Heart left ventricle (tissue), 16 donors: Measurements from ENCODE around the gene CHCHD3. TPM values are rescaled to one million over a fixed set of nuclear protein-coding genes. Genes with fewer than 3 reads are reported as not detected.
A peak's percentile ranks its signal among the peaks of the same experiment; 100 is the strongest.

ENCODE experiments used
- ATAC-seq, 4 donors: fragments of 200-7000 bp; cut with Tn5 transposase; one replicate each; pipeline ENCODE4 v1.9.1; 2020 to 2022; ENCODE audit warnings: moderate library complexity in 4 of 4, mild to moderate bottlenecking in 3 of 4, moderate number of reproducible peaks in 1 of 4
- DNase-seq, 5 donors: peaks; one replicate each; pipeline ENCODE4 v3.0.0-alpha.2; 2020
- H3K27ac ChIP-seq, 12 donors: fragments of 200-600 bp; sonication (generic) in 4 of 12; one replicate each; pipeline versions ENCODE4 v1.5.0 to v1.8.0; 2016 to 2022; ENCODE audit warnings: mild to moderate bottlenecking in 2 of 12
- H3K27me3 ChIP-seq, 9 donors: fragments of 200-600 bp; sonication (generic) in 2 of 9; one replicate each; pipeline versions ENCODE4 v1.5.1 to v1.8.0; 2016 to 2022; ENCODE audit warnings: mild to moderate bottlenecking in 3 of 9
- H3K36me3 ChIP-seq, 9 donors: fragments of 200-600 bp; sonication (generic) in 2 of 9; one replicate each; pipeline versions ENCODE4 v1.5.0 to v1.8.0; 2018 to 2022; ENCODE audit warnings: mild to moderate bottlenecking in 2 of 9
- H3K4me1 ChIP-seq, 12 donors: fragments of 200-600 bp; sonication (generic) in 4 of 12; one replicate each; pipeline versions ENCODE4 v1.5.0 to v1.8.0; 2016 to 2022; ENCODE audit warnings: mild to moderate bottlenecking in 3 of 12
- H3K4me3 ChIP-seq, 12 donors: fragments of 200-600 bp; sonication (generic) in 4 of 12; one replicate each; pipeline versions ENCODE4 v1.5.0 to v1.8.0; 2017 to 2022; ENCODE audit warnings: mild to moderate bottlenecking in 9 of 12, moderate library complexity in 4 of 12
- H3K9me3 ChIP-seq, 12 donors: fragments of 200-600 bp; sonication (generic) in 4 of 12; one replicate each; pipeline versions ENCODE4 v1.5.0 to v1.8.0; 2016 to 2022; ENCODE audit warnings: mild to moderate bottlenecking in 1 of 12
- POLR2A ChIP-seq, 2 donors: fragments of 450-650 bp; IDR thresholded peaks; one replicate each; pipeline ENCODE4 v1.6.1; 2017; ENCODE audit warnings: antibody characterized with exemption in 2 of 2, mild to moderate bottlenecking in 2 of 2, moderate library complexity in 2 of 2
- WGBS, 4 donors: extraction: QIAGEN DNeasy Blood & Tissue Kit in 2 of 4; methylation state at CpG; one replicate each; pipeline versions ENCODE4 v1.1.5 to v1.1.7; 2013 to 2018; 5-methylcytosine and 5-hydroxymethylcytosine counted together
- intact Hi-C, 10 donors: fragments of 100-400 bp; cut with DNase I; formaldehyde crosslinking; loops; one replicate each; pipeline versions ENCODE4 v1.11.1 to v1.14.2; 2022
- polyA plus RNA-seq, 2 donors: library from polyadenylated mRNA; stranded (reverse); fragments of 200-250 nt; gene quantifications; one replicate each; pipeline ENCODE4 v1.2.3, GENCODE V29; 2013
- total RNA-seq, 9 donors: library from RNA; depleted of rRNA in 2 of 9; stranded (reverse); fragments of >200 nt in 2 of 9; fragmentation: NEBNext Ultra II Directional in 3 of 9; extraction: Animal tissue kit (Norgen Biotek cat#: 25700) in 3 of 9; gene quantifications; one replicate each; pipeline versions ENCODE4 v1.1.0 to v1.2.4, GENCODE V29; 2016 to 2023
- TF ChIP-seq, protein P1 (sequence below), 12 donors: fragments of 200-600 bp; sonication (generic) in 4 of 12; IDR thresholded peaks; one replicate each; pipeline versions ENCODE4 v1.5.0 to v1.8.0; 2018 to 2022; ENCODE audit warnings: antibody characterized with exemption in 12 of 12, mild to moderate bottlenecking in 5 of 12
- donor health status: ischemic (EF 13 %, LVEDD 7.1; RV severe dilation, severe dysfunction).
- donor health status: healthy with polysubstance abuse.
- donor health status: DM: no; HTN: yes; CAD: no.
- donor health status: DM: no; HTN: no; CAD: no.
- donor health status: ischemic (EF 25% LVEDD 6.9; RV normal size, moderate dysfunction).
- donor health status: ischemic (EF 25% LVEDD 5.7; RV mildly dilated, moderate dysfunction).
- donor health status: healthy.
- donor health status: DM: yes; HTN: yes; CAD: no.
- donor health status: ischemic (EF 35%, LVEDD 5.7; RV mildly dilated, moderate dysfunction).
- donor health status: nonischemic (EF 11% LVEDD 7.7; RV severe dilation, severe dysfunction).
- donor health status: DM: yes; HTN: yes; CAD: no.
- donor health status: PGD.
- donor health status: ischemic (EF 29% LVEDD 5.4; RV normal size, mild dysfunction).
- donor health status: nonischemic (EF 23%, LVEDD 6.1; RV moderate dilation, normal function).

The CHCHD3 gene
- total and polyA plus RNA-seq, 11 donors: 92.9 to 197 (median 176) TPM

DNA sequence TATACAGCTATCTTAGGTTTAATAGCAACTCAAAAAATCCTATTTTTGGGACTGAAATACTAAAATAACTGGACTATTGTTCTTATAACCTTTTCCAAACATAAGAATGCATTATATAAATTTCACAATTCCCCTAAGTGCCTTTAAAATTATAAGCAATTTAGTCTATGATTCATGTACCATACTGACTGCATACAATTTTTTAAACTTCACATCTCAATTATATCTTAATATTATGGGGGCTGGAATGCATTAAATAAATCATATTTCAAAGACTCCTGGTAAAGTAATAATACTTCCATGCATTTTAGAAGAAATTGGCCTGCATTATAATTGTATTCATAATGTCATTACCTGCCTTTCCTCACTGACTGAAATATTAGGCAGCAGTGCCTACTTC, 144.6 kb downstream of the CHCHD3 start:
- intact Hi-C loops: no loop called here
- DNase-seq (no peak), ATAC-seq (no peak)
- Histone ChIP-seq H3K27ac (no peak overlapping the region), H3K4me1 (peaks cover 0 to 12% (median 0%) of the 10 kb centered on the region in 12 donors), H3K27me3 (no peaks in the 10 kb centered on the region), H3K9me3 (peaks cover 0 to 10% (median 2%) of the 10 kb centered on the region in 12 donors), H3K36me3 (no peaks in the 10 kb centered on the region), H3K4me3 (no peak overlapping the region)
- no peak for TF ChIP-seq POLR2A (IDR thresholded peaks at IDR 0.05)
- TF ChIP-seq, protein P1, sequence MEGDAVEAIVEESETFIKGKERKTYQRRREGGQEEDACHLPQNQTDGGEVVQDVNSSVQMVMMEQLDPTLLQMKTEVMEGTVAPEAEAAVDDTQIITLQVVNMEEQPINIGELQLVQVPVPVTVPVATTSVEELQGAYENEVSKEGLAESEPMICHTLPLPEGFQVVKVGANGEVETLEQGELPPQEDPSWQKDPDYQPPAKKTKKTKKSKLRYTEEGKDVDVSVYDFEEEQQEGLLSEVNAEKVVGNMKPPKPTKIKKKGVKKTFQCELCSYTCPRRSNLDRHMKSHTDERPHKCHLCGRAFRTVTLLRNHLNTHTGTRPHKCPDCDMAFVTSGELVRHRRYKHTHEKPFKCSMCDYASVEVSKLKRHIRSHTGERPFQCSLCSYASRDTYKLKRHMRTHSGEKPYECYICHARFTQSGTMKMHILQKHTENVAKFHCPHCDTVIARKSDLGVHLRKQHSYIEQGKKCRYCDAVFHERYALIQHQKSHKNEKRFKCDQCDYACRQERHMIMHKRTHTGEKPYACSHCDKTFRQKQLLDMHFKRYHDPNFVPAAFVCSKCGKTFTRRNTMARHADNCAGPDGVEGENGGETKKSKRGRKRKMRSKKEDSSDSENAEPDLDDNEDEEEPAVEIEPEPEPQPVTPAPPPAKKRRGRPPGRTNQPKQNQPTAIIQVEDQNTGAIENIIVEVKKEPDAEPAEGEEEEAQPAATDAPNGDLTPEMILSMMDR (IDR thresholded peaks at IDR 0.05): no peak

DNA sequence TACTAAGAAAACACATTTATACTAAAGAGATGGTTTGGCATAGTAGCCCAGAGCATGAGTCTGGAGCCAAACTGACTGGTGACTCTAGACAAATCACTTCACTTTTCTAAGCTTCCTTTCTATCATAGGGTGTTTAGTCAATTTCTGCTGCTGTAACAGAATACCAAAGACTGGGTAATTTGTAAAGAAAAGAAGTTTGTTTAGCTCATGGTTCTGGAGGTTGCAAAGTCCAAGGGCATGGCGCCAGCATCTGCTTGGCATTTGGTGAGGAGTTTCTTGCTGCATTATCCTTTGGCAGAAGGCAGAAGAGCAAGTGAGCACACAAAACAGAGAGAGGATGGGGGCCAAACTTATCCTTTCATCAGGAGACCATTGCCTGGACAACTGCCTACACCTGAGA, 146.3 kb downstream of the CHCHD3 start:
- Histone ChIP-seq H3K9me3 (peaks cover 0 to 10% (median 2%) of the 10 kb centered on the region in 12 donors), H3K4me3 (no peak overlapping the region), H3K27me3 (no peaks in the 10 kb centered on the region), H3K27ac (no peak overlapping the region), H3K36me3 (no peaks in the 10 kb centered on the region), H3K4me1 (peaks cover 0 to 8% (median 0%) of the 10 kb centered on the region in 12 donors)
- intact Hi-C loops: no loop called here
- DNase-seq (no peak), ATAC-seq (no peak)
- 90 to 100% (median 95%) methylated on average over 1 of the region's 1 CpG for WGBS, 4 donors
- TF ChIP-seq POLR2A (IDR thresholded peaks at IDR 0.05): no peak

GRCh38 chr7:132934017-132934416, 147.9 kb downstream of the CHCHD3 start:
- 96 to 100% (median 98%) methylated on average over 2 of the region's 2 CpGs for WGBS, 4 donors
- H3K27me3 ChIP-seq: no peaks in the 10 kb centered on the region
- DNase-seq (no peak), ATAC-seq (no peak)
- H3K9me3 ChIP-seq: peaks cover 0 to 10% (median 2%) of the 10 kb centered on the region in 12 donors
- H3K4me3 ChIP-seq: no peak overlapping the region
- TF ChIP-seq POLR2A (IDR thresholded peaks at IDR 0.05): no peak
- TF ChIP-seq, protein P1 (IDR thresholded peaks at IDR 0.05): no peak
- peaks cover 0 to 8% (median 0%) of the 10 kb centered on the region in 12 donors for H3K4me1 ChIP-seq
- intact Hi-C loops: no loop called here
- no peaks in the 10 kb centered on the region for H3K36me3 ChIP-seq
- H3K27ac ChIP-seq: no peak overlapping the region

DNA sequence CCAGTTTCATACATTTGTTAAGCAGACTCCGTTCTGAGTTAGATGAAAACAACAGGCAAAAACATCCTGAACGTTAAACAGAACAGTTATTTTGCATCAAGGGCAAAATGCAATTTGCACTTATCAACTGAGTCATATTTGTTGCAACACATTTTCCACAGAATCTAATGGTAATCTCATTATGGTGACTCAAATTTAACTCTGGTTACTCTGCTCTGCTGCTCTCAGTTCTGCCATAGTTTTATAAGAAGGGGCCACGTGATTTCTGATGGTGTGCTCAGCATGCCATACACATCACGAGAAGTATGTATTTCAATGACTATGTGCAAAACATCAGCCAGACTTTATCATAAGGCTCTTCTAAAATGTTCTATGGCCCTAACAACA, 148.8 kb downstream of the CHCHD3 start:
- Histone ChIP-seq H3K4me3 (no peak overlapping the region), H3K27ac (no peak overlapping the region), H3K27me3 (no peaks in the 10 kb centered on the region), H3K9me3 (peaks cover 0 to 10% (median 2%) of the 10 kb centered on the region in 12 donors), H3K4me1 (peaks cover 0 to 8% (median 0%) of the 10 kb centered on the region in 12 donors), H3K36me3 (no peaks in the 10 kb centered on the region)
- no peak for TF ChIP-seq POLR2A (IDR thresholded peaks at IDR 0.05)
- TF ChIP-seq, protein P1 (IDR thresholded peaks at IDR 0.05): no peak
- peak in 2 of 4 donors; percentile 46 for ATAC-seq
- WGBS, 4 donors: 77 to 87% (median 85%) methylated on average over 4 of the region's 4 CpGs
- no peak for DNase-seq
- intact Hi-C loops: no loop called here
